Lung (tissue), 12 donors: ENCODE measurements around the gene FOXJ3. TPM values are rescaled to one million over a fixed set of nuclear protein-coding genes. Genes with fewer than 3 reads are reported as not detected.

Source experiments
- ATAC-seq: fragments of 200-7000 bp; cut with Tn5 transposase; one replicate; pipeline ENCODE4 v1.9.1; 2020; ENCODE audit warnings: moderate number of reproducible peaks; ENCODE audit not compliant: insufficient read depth, low FRiP score
- DNase-seq, 3 donors: peaks; one replicate each; pipeline ENCODE4 v3.0.0-alpha.2; 2013 to 2017
- H3K27ac ChIP-seq, 2 donors: one replicate each; pipeline ENCODE4 v1.5.1; 2013; ENCODE audit warnings: mild to moderate bottlenecking in 2 of 2, moderate library complexity in 2 of 2, control low read depth in 1 of 2, inconsistent platforms in 1 of 2, low read depth in 1 of 2, low read length in 1 of 2
- H3K27me3 ChIP-seq, 3 donors: one replicate each; pipeline ENCODE4 v1.5.1; 2013; ENCODE audit warnings: low read length in 2 of 3; ENCODE audit not compliant: control insufficient read depth in 3 of 3, insufficient read depth in 3 of 3
- H3K36me3 ChIP-seq, 4 donors: one replicate each; pipeline ENCODE4 v1.5.1; 2013; ENCODE audit warnings: low read length in 4 of 4, mild to moderate bottlenecking in 1 of 4, moderate library complexity in 1 of 4; ENCODE audit not compliant: control insufficient read depth in 4 of 4, insufficient read depth in 4 of 4
- H3K4me1 ChIP-seq, 5 donors: one replicate each; pipeline ENCODE4 v1.5.1; 2013; ENCODE audit warnings: low read length in 5 of 5, mild to moderate bottlenecking in 2 of 5, moderate library complexity in 1 of 5; ENCODE audit not compliant: control insufficient read depth in 5 of 5, insufficient read depth in 5 of 5
- H3K4me3 ChIP-seq: one replicate; pipeline ENCODE4 v1.5.1; 2013; ENCODE audit warnings: mild to moderate bottlenecking, control low read depth, moderate library complexity
- H3K9ac ChIP-seq, 2 donors: one replicate each; pipeline ENCODE4 v1.5.1; 2013; ENCODE audit warnings: low read length in 2 of 2, control low read depth in 1 of 2; ENCODE audit not compliant: insufficient read depth in 1 of 2
- H3K9me3 ChIP-seq, 4 donors: one replicate each; pipeline ENCODE4 v1.5.1; 2013; ENCODE audit warnings: low read length in 3 of 4, mild to moderate bottlenecking in 1 of 4, moderate library complexity in 1 of 4; ENCODE audit not compliant: control insufficient read depth in 4 of 4, insufficient read depth in 3 of 4
- WGBS, 2 donors: extraction: QIAGEN DNeasy Blood & Tissue Kit; methylation state at CpG; one replicate each; pipeline ENCODE4 v1.1.7; 2013; 5-methylcytosine and 5-hydroxymethylcytosine counted together
- polyA plus RNA-seq, 2 donors: library from polyadenylated mRNA; stranded (reverse); fragments of 200-250 nt; gene quantifications; one replicate each; pipeline ENCODE4 v1.2.1, GENCODE V29; 2013
- total RNA-seq, 2 donors: library from RNA; depleted of rRNA in 1 of 2; stranded (reverse); fragments of >200 nt in 1 of 2; gene quantifications; one replicate each; pipeline ENCODE4 v1.2.1, GENCODE V29; 2014 to 2021
- TF ChIP-seq, protein P1 (sequence below): IDR thresholded peaks from 2 replicates; pipeline ENCODE4 v1.5.1; 2012; ENCODE audit warnings: mild to moderate bottlenecking; ENCODE audit errors: control extremely low read depth, extremely low read depth
- donor health status: control.
- donor health status: control.
- donor health status: Bipolar disorder and iron deficiency.
- donor health status: healthy.
- donor health status: DM: yes; HTN: yes; CAD: no.

The FOXJ3 gene
- total and polyA plus RNA-seq, 4 donors = 11.9 to 106 (median 26.6) TPM

DNA sequence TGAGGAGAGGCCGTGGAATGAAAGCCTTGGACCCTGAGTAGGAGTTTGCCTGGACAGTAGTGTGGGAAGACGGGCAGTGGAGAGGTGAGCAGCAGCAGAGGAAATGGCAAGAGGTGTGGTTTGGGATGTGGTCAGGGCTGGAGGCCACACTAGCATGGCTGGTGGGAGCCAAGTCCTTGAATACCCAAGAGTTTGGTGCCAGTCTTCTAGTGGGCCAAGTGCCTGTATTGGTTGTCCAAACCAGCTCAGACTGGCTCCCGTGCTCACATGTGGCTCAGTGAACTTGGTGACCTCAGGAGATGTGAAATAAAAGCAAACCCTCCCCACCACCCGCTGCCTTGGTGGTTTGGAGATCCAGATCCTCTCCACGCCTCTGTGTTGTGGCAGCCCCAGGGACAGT, 172.9 kb downstream of the FOXJ3 start:
- WGBS, 2 donors = 67 to 76% methylated on average over 5 of the region's 5 CpGs
- Histone ChIP-seq H3K9ac (no peak overlapping the region), H3K27me3 (no peaks in the 10 kb centered on the region), H3K4me1 (peaks cover 0 to 15% (median 10%) of the 10 kb centered on the region in 5 donors), H3K4me3 (no peak overlapping the region), H3K36me3 (no peaks in the 10 kb centered on the region), H3K27ac (no peak overlapping the region), H3K9me3 (peaks cover 0 to 5% (median 1%) of the 10 kb centered on the region in 4 donors)
- TF ChIP-seq, protein P1, sequence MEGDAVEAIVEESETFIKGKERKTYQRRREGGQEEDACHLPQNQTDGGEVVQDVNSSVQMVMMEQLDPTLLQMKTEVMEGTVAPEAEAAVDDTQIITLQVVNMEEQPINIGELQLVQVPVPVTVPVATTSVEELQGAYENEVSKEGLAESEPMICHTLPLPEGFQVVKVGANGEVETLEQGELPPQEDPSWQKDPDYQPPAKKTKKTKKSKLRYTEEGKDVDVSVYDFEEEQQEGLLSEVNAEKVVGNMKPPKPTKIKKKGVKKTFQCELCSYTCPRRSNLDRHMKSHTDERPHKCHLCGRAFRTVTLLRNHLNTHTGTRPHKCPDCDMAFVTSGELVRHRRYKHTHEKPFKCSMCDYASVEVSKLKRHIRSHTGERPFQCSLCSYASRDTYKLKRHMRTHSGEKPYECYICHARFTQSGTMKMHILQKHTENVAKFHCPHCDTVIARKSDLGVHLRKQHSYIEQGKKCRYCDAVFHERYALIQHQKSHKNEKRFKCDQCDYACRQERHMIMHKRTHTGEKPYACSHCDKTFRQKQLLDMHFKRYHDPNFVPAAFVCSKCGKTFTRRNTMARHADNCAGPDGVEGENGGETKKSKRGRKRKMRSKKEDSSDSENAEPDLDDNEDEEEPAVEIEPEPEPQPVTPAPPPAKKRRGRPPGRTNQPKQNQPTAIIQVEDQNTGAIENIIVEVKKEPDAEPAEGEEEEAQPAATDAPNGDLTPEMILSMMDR = no peak
- no peak for DNase-seq
- no peak for ATAC-seq

DNA sequence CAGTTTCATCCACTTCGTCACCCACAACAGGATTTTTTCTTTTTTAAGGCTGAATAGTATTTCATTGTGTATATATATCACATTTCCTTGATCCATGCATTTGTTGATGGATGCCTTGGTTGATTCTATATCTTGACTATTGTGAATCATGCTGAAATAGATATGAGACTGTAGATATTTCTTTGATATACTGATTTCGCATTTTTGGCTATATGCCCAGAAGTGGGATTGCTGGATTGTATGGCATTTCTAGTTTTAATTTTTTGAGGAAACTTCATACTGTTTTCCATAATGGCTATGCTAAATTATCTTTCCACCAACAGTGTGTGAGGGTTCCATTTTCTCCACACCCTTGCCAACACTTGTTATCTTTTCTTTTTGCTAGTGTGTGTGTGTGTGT, 176.8 kb downstream of the FOXJ3 start:
- Histone ChIP-seq H3K9me3 (peaks cover 0 to 5% (median 1%) of the 10 kb centered on the region in 4 donors), H3K4me3 (no peak overlapping the region), H3K27ac (no peak overlapping the region), H3K27me3 (no peaks in the 10 kb centered on the region), H3K4me1 (no peaks in the 10 kb centered on the region), H3K36me3 (no peaks in the 10 kb centered on the region), H3K9ac (no peak overlapping the region)
- TF ChIP-seq, protein P1 = no peak
- no peak for ATAC-seq
- no peak for DNase-seq
- 82 to 87% methylated on average over 2 of the region's 2 CpGs for WGBS, 2 donors

DNA sequence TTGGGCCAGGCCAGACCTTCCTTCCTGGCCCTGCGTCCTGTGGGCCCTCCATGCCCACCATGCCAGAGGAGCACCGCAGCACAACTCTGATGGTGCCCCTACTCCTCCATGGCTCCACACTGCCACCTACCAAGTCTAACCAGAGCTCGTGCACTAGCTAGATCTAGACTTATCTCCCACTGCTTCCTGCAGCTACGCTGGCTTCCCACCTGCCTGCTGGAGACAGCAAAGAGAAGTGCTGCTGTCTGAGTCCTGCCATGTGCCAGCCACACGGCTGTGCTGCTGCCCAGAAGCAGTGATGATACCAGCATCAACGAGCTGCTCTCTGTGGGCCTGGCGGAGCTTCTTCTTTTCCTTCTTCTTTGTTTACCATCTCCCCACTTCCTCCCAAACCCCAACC, 177.4 kb downstream of the FOXJ3 start:
- Histone ChIP-seq H3K27me3 (no peaks in the 10 kb centered on the region), H3K9ac (no peak overlapping the region), H3K9me3 (peaks cover 0 to 5% (median 1%) of the 10 kb centered on the region in 4 donors), H3K27ac (no peak overlapping the region), H3K36me3 (no peaks in the 10 kb centered on the region), H3K4me1 (no peaks in the 10 kb centered on the region), H3K4me3 (no peak overlapping the region)
- no peak for DNase-seq
- no peak for ATAC-seq
- TF ChIP-seq, protein P1 = no peak
- WGBS, 2 donors = 45 to 59% methylated on average over 7 of the region's 7 CpGs

DNA sequence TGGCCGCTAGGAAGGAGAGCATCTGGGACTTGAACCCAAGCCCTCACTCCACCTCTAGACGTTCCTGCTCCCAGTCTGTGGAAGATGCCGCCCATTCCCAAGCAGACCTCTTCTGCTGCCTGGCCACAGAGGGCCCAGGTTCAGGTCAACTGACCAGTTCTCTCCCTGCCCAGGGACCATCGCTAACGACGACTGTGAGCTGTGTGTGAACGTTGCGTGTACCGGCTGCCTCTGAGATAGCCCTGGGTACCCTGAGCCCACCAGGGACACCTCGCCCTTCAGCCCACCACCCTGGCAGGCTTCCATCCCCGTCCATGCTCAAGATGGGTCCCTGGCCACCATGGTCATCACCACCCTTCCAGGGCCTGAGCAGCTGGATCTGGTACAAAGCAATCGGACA, 179.7 kb downstream of the FOXJ3 start:
- no peak for DNase-seq
- Histone ChIP-seq H3K9me3 (no peaks in the 10 kb centered on the region), H3K4me3 (no peak overlapping the region), H3K4me1 (no peaks in the 10 kb centered on the region), H3K27ac (no peak overlapping the region), H3K9ac (no peak overlapping the region), H3K36me3 (no peaks in the 10 kb centered on the region), H3K27me3 (no peaks in the 10 kb centered on the region)
- 91 to 95% methylated on average over 12 of the region's 12 CpGs for WGBS, 2 donors
- TF ChIP-seq, protein P1 = no peak
- ATAC-seq = no peak
